HepG2 (cell line): ENCODE data around the gene MTSS2. TPM values are rescaled to one million over a fixed set of nuclear protein-coding genes. Genes with fewer than 3 reads are reported as not detected.
A peak's percentile ranks its signal among the peaks of the same experiment; 100 is the strongest.

ENCODE experiments used
- ATAC-seq: fragments of 200-7000 bp; cut with Tn5 transposase; 3 replicates; pipeline ENCODE4 v1.9.1; 2020; ENCODE audit warnings: mild to moderate bottlenecking, moderate library complexity
- BruUV-seq: library from RNA; stranded (reverse); fragments of 400-500 nt; replicated peaks from 2 replicates; lab custom pipeline; 2021; lab: Mats Ljungman, UMichigan
- CTCF ChIA-PET: fragments of 300-600 bp; formaldehyde crosslinking; extraction: SDS; loops from one replicate; lab custom pipeline; 2021; ENCODE audit warnings: low total read pairs, inconsistent platforms, low intra/inter-chr PET ratio; lab: Yijun Ruan, JAX
- POLR2A ChIA-PET: fragments of 350-600 bp; sonication (Branson Sonifier 250); formaldehyde crosslinking; loops from one replicate; lab custom pipeline; 2020; ENCODE audit warnings: antibody characterized with exemption, inconsistent platforms; lab: Yijun Ruan, JAX
- DNase-seq: peaks from one replicate; pipeline ENCODE4 v3.0.0-alpha.2; 2015; ENCODE audit warnings: low spot score
- FAIRE-seq: peaks from 3 replicates; lab custom pipeline; 2011; peaks lifted over from hg19 to GRCh38; lab: Jason Lieb, UNC
- H2AFZ ChIP-seq: one replicate; pipeline ENCODE4 v1.6.1; 2011; ENCODE audit warnings: low read length, inconsistent platforms
- H3K27ac ChIP-seq: fragments of 300-600 bp; 3 replicates; pipeline ENCODE4 v1.8.0; 2011; ENCODE audit warnings: mixed run types, mild to moderate bottlenecking, mixed read lengths, low read length, inconsistent platforms; ENCODE audit not compliant: insufficient read depth; ENCODE audit errors: extremely low read length
- H3K27me3 ChIP-seq, 2 experiments: fragments of 200-600 bp in 1 of 2; 2 replicates in 1 of 2; 3 replicates in 1 of 2; pipeline versions ENCODE4 v1.6.0 to v1.8.0; 2011; ENCODE audit warnings: low read length in 2 of 2, mild to moderate bottlenecking in 2 of 2, moderate library complexity in 2 of 2, inconsistent platforms in 1 of 2; ENCODE audit not compliant: insufficient read depth in 2 of 2, control insufficient read depth in 1 of 2
- H3K36me3 ChIP-seq, 2 experiments: fragments of 200-600 bp in 1 of 2; replicated peaks in 1 of 2; 2 replicates in 1 of 2; 3 replicates in 1 of 2; pipeline versions ENCODE4 v1.5.1 to v1.8.0; 2011; ENCODE audit warnings: low read length in 2 of 2, inconsistent platforms in 1 of 2; ENCODE audit not compliant: insufficient read depth in 2 of 2, control insufficient read depth in 1 of 2
- H3K4me1 ChIP-seq: 2 replicates; pipeline ENCODE4 v1.5.1; 2012; ENCODE audit warnings: low read length, inconsistent platforms; ENCODE audit not compliant: insufficient read depth
- H3K4me2 ChIP-seq: 2 replicates; pipeline ENCODE4 v1.6.0; 2011; ENCODE audit warnings: low read depth, low read length, inconsistent platforms
- H3K4me3 ChIP-seq, 3 experiments: fragments of 200-600 bp in 1 of 3; sonication (generic), shearing (Covaris generic) in 1 of 3; replicated peaks in 1 of 3; 2 replicates each; pipeline ENCODE4 v1.5.1; 2011 to 2016; ENCODE audit warnings: low read length in 3 of 3, inconsistent platforms in 2 of 3, low read depth in 2 of 3, mild to moderate bottlenecking in 2 of 3, control low read depth in 1 of 3, mixed read lengths in 1 of 3; ENCODE audit not compliant: insufficient read depth in 1 of 3
- H3K79me2 ChIP-seq: one replicate; pipeline ENCODE4 v1.6.1; 2011; ENCODE audit warnings: low read length, inconsistent platforms; ENCODE audit not compliant: insufficient read depth
- H3K9ac ChIP-seq: 2 replicates; pipeline ENCODE4 v1.6.0; 2011; ENCODE audit warnings: mild to moderate bottlenecking, low read depth, low read length, inconsistent platforms; ENCODE audit not compliant: insufficient read depth
- H3K9me3 ChIP-seq: 2 replicates; pipeline ENCODE4 v1.5.1; 2012; ENCODE audit warnings: mild to moderate bottlenecking, low read length
- H4K20me1 ChIP-seq: 2 replicates; pipeline ENCODE4 v1.6.0; 2011; ENCODE audit warnings: inconsistent platforms, mild to moderate bottlenecking, low read length, moderate library complexity; ENCODE audit not compliant: insufficient read depth
- AGO2 ChIP-seq: fragments of 200-400 bp; formaldehyde crosslinking; optimal IDR thresholded peaks from 2 replicates; pipeline ENCODE3; 2017; ENCODE audit warnings: mild to moderate bottlenecking, low read depth, low read length, moderate library complexity
- CHCHD3 ChIP-seq: sonication (generic); formaldehyde crosslinking; IDR thresholded peaks from 2 replicates; pipeline ENCODE4 v1.8.0; 2022; ENCODE audit warnings: mild to moderate bottlenecking, missing genetic modification reagents, moderate library complexity
- IRF2 ChIP-seq: IDR thresholded peaks from 2 replicates; pipeline ENCODE4 v1.6.1; 2018; ENCODE audit warnings: missing genetic modification reagents, missing compliant biosample characterization
- KDM1A ChIP-seq: IDR thresholded peaks from 2 replicates; pipeline ENCODE4 v1.6.1; 2016; ENCODE audit warnings: missing compliant biosample characterization
- ZNF280B ChIP-seq: sonication (generic); formaldehyde crosslinking; IDR thresholded peaks from 2 replicates; pipeline ENCODE4 v1.5.0; 2020; ENCODE audit warnings: missing genetic modification reagents, mild to moderate bottlenecking, borderline replicate concordance
- WGBS: methylation state at CpG from one replicate; pipeline ENCODE4 v1.1.6; 2017; ENCODE audit warnings: low lambda C conversion rate; 5-methylcytosine and 5-hydroxymethylcytosine counted together
- in situ Hi-C: cut with HindIII; loops from 2 replicates; pipeline ENCODE4 v1.10.0; 2017; ENCODE audit warnings: low pct_unique_long_range_greater_than_20kb; ENCODE audit not compliant: extremely low pct_ligation_motif_present
- intact Hi-C: fragments of 100-400 bp; cut with micrococcal nuclease; formaldehyde crosslinking; loops from one replicate; pipeline ENCODE4 v1.10.0; 2022; ENCODE audit not compliant: unreplicated experiment
- polyA plus RNA-seq, 8 experiments: library from polyadenylated mRNA; depleted of rRNA in 3 of 8; stranded (reverse) in 7 of 8; unstranded in 1 of 8; fragments of >200 nt; fragmentation: Illumina TruSeq in 4 of 8; extraction: Trizol in 4 of 8; gene quantifications; 2 replicates each; pipeline versions ENCODE4 v1.2.1 to v1.2.3, GENCODE V29; 2011 to 2016; ENCODE audit warnings: low read depth in 4 of 8, missing spikeins in 1 of 8, mixed read lengths in 1 of 8; ENCODE audit not compliant: insufficient read depth in 1 of 8
- total RNA-seq, 5 experiments: library from RNA; depleted of rRNA; stranded (reverse); fragments of >200 nt; fragmentation: Illumina TruSeq; extraction: Trizol; gene quantifications; 2 replicates each; pipeline ENCODE4 v1.2.3, GENCODE V29; 2016; ENCODE audit warnings: low read depth in 1 of 5

Gene MTSS2
- total and polyA plus RNA-seq, 2 of the 13 experiments (the other 11 are each of a cell fraction or from before 2014, with no cell fraction given) = 132 to 242 TPM

- intact Hi-C loops (no loop called here), in situ Hi-C loops (no loop called here)
- Histone ChIP-seq H2AFZ (no peak overlapping the region), H3K4me2 (no peak overlapping the region), H3K27ac (peak overlapping the region; percentile 17), H3K4me3 (no peak overlapping the region), H3K9me3 (no peaks in the 10 kb centered on the region), H3K4me1 (peaks cover 72% of the 10 kb centered on the region), H3K9ac (no peak overlapping the region; the same call in 1 of the 2 replicates), H3K36me3 (peaks cover 1 to 4% of the 10 kb centered on the region in 2 experiments; a peak in 1 of 5 replicates), H3K79me2 (no peaks in the 10 kb centered on the region), H3K27me3 (no peaks in the 10 kb centered on the region), H4K20me1 (no peaks in the 10 kb centered on the region)
- DNase-seq (no peak), ATAC-seq (no peak), FAIRE-seq (no peak)
- ChIA-PET POLR2A (interaction anchor here (1.0 to 18.7 kb wide), 2 partner anchors 11 to 33 kb away, joined by 4 to 536 read pairs; no protein-coding TSS in a partner anchor), CTCF (no interaction called here)
- 95% methylated on average over 28 of the region's 29 CpGs for WGBS
- TF ChIP-seq AGO2 (peak; percentile 48), ZNF280B (CRISPR knock-in tag) (0 out of 2 replicates have a peak, but pooled peaks have one; percentile 14), IRF2 (CRISPR knock-in tag) (no peak), KDM1A (CRISPR knock-in tag) (no peak), CHCHD3 (CRISPR knock-in tag) (0 out of 2 replicates have a peak, but pooled peaks have one; percentile 24)
- BruUV-seq = no TSS peak
Observed at GRCh38 chr16:70692873-70693671, 7.2 kb upstream of the MTSS2 start.
